GM21447 (cell line): ENCODE data around the gene LRRC3.
"Not testable (repeated sequence)": the region's sequence is repeated elsewhere in the genome, so short reads cannot be mapped to it uniquely, and the experiment has no call there.

ENCODE experiments used
- ATAC-seq: cut with Tn5 transposase; IDR thresholded peaks from one replicate; pipeline ENCODE4 v1.9.1; 2021; ENCODE audit not compliant: unreplicated experiment

Gene LRRC3

DNA sequence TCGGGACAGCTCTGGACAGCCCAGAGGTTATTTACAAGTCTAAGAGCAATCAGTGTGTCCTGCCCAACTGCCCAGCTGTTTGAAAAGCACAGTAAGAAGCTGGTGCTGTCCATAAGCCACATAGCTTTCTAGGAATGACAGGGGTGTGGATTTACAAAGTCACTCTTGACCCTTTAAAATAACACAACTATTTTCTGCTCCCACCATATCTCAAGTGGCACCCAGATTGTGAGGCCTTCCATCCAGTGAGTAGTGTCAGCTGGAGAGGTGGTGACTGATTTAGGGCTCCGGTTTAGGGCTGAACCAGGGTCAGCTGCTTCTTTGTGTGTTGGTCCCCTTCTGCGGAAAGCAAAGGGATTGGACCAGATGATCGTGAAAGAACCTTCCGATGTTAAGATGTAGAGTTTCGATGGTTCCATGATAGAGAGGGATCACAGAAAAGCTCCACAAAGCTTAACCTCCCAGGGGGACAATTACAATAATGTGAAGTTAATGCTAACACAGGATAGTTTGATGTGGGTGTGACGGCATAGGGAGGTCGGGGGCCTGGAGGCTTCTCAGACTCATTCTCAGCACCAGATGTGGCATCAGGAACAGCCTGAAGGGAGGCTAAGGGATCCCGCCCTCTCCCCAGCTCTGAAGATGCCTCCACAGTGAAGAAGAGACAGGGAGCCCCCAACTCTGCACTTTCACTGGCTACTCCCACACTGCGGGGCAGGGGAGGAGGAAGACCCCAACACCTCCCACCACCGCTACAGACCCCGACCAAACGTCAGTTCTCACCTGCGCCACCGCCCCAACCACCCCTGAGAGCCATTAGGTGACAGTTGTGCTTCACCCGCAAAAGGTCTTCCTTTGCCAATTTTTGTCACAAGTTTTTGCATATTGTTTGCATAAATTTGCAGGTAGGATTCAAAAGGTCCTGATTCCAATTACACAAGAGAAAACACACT lies 40.6 kb downstream of the LRRC3 start:
- no peak for ATAC-seq

DNA sequence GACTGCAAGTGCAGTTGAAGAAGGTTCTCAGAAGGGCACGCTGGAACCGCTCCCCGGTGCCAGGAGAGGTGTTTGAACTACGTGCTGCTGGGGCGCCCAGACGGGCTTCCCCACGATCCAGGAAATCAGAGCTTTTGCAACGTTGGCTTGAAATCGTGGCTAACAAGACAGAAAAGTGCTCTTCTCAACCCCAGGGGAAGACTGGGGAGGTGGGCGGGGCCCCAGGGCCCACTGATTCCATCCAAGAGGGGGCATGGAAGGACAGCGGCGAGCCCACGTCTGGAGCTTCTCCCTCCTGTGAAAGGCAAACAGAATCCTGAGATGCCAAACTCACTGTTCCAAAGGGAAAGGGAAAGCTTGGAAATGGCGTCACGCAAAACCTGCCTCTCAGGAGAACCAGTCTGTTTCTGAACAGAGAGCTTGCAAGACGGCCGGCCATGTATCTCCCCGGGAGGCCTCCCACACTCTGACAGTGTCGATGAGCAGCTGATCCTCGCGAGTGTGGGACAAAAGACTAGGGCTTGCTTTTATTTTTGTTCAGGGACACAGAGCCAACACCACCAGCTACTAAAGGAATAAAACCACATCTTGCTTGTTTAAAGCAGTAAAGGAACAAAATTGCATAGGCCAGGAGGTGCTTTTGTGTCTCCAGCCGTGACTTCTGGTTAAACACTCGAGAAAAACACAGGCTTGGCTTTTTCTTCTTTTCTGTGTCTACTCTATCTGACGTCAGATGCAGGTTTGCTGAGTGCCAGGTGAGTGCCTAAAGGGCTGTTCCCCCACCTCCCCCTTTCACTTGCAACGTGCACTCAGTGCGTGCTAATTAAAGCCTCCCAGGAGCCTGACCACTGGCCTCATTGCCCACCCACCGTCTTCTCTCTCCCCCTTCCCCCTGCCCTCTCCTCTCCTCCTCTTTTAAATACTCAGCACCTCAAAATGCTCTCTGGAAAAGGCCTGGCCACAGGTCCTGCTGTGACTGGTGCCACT lies 41.5 kb downstream of the LRRC3 start:
- no peak for ATAC-seq

DNA sequence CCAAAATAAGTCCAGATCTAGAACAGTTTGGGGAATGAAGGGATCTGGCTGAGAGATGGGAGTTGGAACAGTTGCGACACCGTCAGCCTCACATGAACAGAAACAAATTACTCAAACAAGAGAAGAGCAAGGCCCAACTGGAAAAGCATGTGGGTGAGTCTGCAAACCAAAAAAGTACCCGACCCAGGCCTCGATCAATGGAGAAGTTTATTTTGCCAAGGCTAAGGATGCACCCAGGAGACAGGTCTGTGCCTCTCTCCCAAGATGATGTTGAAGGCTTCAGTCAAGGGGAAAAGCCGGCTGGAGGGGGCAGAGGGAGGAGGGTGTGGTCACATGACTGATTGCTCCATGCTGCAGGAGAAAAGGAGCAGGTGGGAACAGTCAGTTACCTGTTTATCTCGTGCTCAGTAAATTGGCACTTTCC lies 42.4 kb downstream of the LRRC3 start:
- no peak for ATAC-seq

DNA sequence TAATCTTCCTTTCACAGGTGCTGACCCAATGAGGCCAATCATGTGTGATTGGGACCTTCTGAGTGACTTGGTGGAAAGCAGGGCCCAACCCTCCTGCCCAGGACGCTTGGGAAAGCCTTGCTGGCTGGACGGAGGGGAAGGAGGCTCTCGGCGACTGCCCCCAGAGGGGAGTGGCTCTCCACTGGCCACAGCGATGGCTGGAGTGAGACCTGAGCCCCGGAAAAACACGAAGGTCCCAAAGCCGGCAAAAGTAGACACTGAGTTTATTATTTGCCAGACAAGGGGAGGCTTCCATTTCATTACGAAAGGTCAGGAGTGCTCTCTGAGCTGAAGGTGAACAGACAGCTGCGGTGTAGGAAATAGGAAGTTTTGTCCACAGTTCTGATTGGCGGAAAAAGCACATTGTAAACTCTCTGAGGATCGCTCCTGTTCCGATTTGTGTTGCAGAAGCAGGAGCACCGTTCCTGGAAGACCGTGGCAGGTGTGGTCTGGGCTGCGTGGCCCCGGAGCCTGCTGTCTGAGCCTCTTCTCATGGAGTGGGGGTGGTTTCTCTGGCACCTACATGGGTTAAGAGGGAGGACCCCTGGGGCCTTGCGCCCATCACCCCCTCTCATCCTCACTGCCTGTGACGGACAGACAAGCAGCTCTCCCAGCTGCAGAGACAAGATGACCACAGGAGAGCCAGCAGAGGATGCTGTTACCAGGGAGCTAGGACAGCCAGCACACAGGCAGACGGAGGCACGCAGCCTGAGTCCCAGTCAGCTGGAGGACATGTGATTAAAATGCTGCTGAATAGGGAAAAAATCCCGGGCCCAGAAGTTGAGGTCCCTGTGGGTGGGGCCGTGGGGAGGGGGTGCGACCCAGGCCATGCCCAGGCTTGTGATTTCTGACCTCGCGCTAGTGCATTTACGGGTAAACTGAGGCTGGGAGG lies 43.2 kb downstream of the LRRC3 start:
- ATAC-seq: no peak

DNA sequence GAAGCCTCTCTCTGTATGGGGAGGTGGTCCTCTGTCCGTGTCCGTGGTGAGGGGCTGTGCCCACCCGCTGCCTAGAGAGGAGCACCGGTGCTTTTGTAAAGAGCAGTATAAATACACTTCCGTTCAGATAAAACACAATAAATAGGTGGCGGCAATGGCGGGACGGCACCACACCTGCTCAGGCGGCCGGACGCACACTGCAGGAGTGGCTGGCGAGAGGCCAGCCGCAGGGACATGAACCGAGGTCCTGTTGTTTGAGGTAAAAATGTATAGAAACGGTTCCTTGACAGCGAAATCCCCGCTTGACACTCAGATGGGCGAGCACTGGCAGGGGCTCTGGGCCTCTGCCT lies 43.9 kb downstream of the LRRC3 start:
- ATAC-seq: no peak

DNA sequence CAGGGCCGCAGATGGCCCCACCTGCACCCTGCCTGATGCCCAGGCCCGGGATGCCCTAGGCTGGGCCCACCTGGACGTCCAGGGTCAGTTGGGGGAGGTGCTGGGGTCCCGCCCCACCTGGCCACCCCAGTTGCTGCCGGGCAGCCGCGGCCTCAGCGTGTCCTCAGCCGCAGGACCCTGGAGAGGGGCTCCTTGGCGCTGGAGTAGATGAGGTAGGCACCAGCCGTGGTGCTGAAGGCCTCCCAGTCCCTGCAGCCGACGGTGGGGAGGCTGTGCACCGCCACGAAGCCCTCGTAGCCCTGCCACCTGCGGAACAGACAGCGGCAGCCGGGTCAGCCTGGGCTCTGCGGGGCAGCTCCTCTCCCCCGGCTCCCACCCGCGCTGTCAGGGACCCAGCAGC lies 44.3 kb downstream of the LRRC3 start:
- ATAC-seq: no peak

DNA sequence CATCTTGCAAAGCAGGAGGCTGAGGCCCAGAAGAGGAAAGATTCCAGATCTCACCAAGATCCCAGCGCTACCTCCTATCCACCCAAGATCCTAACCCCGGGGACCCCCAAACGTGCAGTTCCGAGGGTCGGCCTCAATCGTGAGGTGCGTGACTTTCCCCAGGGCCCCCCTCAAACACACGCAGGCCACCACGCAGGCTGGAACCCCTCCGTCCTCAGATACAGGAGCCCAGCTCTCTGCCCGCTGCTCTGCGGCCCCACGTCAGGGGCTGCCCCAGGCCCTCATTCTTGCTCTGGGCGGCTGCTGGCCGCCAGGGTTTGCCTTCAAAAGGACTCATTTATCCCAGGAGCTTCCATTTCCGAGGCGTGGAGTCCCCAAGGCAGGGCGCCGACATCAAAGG lies 44.8 kb downstream of the LRRC3 start:
- ATAC-seq: no peak

DNA sequence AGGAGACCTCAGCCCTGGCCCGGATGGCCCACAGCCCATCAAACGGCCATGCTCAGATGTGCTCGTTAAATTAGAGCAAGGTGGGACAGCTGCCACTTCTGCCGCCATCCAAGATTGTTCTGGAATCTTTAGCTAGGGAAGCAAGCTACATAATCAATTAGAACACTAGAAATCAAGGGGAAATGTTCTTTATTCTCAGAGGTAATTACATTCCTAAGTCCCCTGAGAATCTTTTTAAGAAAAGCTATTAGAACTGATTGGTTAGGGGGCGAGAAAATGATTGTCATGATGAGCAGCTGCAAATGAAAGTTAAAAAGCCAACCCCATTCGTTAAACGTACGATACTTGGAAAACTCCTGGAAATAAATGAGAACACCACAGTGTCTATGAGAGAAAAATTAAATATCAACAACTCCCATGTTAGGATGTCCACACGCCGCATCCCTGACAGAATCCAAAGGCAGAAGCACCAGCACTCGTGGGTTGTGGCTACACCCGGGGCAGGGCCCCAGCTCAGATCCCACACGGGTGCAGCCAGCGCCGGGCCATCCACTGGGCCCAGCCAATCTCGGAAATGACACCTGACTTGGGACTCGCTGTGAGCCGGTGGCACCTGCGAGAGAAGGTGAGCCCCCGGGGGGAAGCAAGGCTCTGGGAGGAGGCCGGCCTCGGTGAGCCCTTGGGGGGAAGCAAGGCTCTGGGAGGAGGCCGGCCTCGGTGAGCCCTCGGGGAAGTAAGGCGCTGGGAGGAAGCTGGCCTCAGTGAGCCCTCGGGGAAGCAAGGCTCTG lies 47.1 kb downstream of the LRRC3 start:
- no peak for ATAC-seq

DNA sequence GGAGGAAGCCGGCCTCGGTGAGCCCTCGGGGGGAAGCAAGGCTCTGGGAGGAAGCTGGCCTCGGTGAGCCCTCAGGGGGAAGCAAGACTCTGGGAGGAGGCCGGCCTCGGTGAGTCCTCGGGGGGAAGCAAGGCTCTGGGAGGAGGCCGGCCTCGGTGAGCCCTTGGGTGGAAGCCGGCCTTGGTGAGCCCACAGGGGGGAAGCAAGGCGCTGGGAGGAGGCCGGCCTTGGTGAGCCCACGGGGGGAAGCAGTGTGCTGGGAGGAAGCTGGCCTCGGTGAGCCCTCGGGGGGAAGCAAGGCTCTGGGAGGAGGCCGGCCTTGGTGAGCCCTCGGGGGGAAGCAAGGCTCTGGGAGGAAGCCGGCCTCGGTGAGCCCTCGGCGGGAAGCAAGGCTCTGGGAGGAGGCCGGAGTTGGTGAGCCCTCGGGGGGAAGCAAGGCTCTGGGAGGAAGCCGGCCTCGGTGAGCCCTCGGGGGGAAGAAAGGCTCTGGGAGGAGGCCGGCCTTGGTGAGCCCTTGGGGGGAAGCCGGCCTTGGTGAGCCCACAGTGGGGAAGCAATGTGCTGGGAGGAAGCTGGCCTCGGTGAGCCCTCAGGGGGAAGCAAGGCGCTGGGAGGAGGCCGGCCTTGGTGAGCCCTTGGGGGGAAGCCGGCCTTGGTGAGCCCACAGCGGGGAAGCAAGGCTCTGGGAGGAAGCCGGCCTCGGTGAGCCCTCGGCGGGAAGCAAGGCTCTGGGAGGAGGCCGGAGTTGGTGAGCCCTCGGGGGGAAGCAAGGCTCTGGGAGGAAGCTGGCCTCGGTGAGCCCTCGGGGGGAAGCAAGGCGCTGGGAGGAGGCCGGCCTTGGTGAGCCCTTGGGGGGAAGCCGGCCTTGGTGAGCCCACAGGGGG lies 47.9 kb downstream of the LRRC3 start:
- ATAC-seq: not testable (repeated sequence)

DNA sequence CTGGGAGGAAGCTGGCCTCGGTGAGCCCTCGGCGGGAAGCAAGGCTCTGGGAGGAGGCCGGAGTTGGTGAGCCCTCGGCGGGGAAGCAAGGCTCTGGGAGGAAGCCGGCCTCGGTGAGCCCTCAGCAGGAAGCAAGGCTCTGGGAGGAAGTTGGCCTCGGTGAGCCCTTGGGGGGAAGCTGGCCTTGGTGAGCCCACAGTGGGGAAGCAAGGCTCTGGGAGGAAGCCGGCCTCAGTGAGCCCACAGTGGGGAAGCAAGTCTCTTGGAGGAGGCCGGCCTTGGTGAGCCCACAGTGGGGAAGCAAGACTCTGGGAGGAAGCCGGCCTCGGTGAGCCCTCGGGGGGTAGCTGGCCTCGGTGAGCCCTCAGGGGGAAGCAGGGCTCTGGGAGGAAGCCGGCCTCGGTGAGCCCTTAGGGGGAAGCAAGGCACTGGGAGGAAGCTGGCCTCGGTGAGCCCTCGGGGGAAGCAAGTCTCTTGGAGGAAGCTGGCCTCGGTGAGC lies 48.6 kb downstream of the LRRC3 start:
- ATAC-seq: no peak

DNA sequence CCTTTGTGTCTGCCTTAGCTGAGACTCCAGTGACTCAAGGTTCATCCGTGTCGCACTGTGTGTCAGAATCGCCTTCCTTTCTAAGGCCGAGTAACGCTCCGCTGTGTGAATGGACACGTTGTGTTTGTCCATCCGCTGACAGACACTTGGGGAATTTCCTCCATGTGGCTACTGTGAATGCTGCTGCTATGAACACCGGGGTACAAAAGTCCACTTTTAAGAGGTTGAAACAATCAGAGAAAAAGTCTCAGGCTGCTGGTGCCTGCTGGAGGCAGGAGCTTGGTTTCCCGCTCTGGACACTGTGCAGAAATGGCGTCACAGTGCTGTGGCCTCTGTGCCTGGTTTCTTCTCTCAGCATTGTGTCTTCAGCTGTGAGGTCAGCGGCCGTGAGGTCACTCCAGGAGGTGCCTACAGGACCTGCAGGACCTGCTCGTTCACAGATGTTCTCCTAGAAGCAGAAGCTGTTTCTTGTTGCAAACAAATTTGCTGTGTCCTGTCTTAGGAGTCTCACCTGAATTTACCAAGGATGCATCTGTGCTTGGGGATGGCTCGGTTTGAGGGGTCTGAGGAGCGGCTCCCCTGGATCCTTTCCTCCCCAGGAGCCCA lies 50.5 kb downstream of the LRRC3 start:
- no peak for ATAC-seq

DNA sequence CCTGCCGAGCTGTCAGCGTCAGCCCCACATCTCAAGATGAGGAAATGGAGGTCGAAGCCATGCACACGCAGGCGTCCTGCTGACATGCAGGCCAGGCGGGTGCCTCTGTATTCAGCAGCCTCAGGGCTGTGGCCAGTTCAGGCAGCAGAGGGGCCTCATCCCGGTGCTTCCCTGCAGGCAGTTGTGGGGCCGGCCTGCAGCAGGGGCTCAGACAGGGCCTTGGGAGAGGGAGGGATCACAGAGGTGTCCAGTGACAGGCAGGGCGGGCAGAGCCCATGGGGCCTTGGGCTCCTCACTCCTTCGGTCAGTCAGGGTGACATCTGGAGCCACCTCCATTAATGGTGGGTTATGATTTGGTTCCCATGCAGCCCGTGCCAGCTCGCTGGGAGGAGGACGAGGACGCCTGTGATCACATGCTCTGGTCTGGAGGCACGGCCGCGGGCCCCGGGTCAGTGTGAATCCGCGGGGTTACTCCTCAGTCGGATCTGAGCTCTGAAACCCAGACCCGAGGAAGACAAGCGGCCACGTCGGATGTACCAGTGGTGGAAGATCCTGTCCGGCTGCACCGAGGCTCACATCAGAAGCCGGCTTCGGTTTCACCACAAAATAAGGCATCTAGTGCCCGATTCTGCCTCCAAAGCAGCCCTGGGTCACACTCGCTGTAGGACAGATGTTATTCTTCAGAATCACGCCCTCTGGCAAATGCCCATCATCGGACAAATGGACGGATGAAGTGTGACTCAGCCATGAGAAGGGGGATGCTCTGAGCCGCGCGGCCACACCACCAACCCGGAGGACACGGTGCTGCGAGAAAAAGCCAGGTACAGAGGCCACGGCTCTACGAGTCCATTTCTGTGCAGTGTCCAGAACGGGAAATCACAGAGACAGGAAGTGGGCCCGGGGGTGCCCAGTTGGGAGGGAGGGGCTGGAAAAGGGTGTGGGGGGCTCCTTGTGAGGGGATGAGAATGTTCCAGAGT lies 51.3 kb downstream of the LRRC3 start:
- ATAC-seq: no peak

DNA sequence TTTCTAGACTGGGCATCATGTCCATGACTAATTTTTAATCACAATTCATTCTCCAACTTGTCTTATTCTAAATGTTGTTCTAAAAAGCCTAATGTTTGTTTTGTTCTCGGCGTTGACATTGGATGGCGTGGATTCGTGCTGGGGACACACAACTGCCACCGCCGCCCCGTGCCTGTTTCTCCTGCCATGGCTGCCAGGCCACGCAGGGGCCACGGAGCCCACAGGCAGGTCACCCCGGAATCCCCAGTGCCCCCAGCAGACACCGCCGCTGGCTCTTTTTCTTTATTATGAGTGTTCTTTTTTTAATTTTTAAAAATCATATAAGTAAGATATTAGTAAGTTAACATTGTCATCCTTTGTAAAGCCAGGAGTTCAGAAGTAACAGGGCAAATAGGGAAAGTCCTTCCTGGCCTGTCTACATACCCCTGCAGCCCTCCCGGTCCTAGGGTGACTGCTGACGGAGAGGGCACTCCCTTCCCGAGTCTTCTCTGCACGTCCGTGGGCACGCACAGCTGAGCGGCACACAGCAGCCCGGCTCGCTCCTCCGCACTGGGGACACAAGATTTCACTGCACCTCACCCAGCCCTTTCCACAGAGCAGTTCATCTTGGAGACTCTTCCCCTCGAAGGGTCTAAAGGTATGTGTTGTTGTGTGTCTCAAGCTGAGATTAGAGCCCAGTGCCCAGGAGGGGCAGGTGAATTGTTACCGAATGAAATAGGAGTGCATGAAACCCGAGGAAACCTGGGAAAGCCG lies 52.5 kb downstream of the LRRC3 start:
- ATAC-seq: no peak

DNA sequence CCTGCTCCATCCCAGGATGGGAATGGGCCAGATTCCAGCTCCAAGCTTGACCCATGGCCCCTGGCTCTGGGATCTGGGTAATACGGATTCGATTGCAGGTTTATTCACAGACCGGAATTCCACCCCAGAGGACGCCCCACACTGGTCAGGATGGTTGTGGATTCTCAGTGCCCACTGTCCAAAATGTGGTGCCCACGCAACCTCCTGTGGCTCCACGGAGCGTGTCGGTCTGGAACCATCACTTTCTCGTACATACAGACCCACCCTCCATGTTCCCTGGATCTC lies 53.1 kb downstream of the LRRC3 start:
- no peak for ATAC-seq

DNA sequence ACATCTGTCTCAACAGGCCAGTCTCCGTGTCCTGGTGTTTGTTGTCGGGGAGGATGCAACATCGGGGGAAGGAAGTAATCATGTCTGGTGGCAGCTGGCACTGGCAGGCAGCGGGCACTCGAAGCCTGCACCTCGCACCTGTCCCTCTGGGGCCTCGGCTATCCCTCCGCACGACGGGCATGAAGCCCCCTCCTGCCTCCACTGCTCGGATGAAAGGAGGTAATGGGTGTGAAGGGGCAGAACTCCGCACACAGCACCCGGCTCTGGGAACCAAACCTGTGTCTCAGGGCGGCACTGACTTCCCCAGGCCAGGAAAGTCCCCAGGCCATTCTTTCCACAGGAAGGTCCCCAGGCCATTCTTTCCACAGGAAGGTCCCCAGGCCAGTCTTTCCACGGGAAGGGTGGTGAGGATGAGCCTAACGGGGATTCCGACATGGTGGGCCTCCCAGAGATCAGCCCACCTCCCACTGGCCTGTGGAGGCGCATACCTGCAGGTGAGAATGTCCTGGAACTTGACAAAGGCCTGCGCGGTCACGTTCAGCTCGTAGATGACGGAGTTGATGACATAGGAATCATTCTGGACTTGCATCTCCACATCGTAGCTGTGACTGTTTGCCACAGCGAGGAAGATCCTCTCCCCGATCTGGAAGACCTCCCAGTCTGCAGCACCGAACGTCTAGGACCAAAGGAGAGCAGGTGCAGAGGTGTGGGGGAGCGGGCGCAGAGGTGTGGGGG lies 53.6 kb downstream of the LRRC3 start:
- ATAC-seq: no peak

DNA sequence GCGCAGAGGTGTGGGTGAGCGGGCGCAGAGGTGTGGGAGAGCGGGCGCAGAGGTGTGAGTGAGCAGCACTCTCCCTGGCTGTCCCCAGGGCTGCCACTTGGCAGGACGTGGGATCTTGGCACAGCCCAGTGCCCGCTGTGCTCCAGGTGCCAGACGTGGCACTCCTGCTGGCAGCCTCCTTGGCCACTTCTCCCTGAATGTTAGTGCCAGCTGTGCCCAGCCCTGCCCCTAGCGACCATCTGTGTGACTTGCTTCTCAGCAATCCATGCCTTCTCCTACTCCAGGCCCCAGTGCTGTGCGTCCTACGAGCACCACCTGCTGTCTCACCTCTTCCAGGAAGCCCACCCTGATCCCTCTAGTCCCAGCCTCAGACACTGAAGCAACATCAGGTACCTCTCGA lies 54.2 kb downstream of the LRRC3 start:
- ATAC-seq: no peak
